ENCODE measurements around the gene MCTP1. TPM values are rescaled to one million over a fixed set of nuclear protein-coding genes. Genes with fewer than 3 reads are reported as not detected.

Gene MCTP1
- total and polyA plus RNA-seq, 10 of the 15 experiments (the other 5 are each of a cell fraction or from before 2014, with no cell fraction given) = 12.6 to 45.9 (median 18.8) TPM

DNA sequence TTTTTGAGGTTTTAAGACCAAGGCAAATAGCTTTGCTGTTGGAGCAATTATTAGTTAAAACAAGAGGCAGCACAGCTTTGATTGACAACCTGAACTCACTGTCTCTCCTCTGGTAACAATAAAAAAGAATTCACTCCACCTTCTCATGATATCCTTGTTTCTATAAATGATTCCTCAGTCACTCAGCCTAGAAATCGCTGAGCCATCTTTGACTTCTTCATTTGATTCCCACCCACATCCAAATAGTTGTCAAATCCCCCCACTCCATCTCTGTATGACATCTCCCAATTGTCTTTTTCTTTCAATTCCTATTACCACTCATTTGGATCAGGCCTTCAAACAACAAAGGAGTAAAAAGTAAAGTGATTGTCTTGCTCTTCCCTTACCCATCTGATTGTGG is 266.4 kb downstream of the MCTP1 start:
- SMC1A ChIA-PET (ENCODE audit: uncharacterized antibody, unreplicated experiment) = interaction anchor here (1.6 kb wide), 1 partner anchor 63 kb away, joined by 6 read pairs; no protein-coding TSS in a partner anchor
- WGBS (ENCODE audit: insufficient coverage, insufficient replicate concordance, low lambda C conversion rate, missing lambda C conversion rate) = 36% methylated on average over 1 of the region's 1 CpG
- in situ Hi-C loops (cut with MboI) = no loop called here

DNA sequence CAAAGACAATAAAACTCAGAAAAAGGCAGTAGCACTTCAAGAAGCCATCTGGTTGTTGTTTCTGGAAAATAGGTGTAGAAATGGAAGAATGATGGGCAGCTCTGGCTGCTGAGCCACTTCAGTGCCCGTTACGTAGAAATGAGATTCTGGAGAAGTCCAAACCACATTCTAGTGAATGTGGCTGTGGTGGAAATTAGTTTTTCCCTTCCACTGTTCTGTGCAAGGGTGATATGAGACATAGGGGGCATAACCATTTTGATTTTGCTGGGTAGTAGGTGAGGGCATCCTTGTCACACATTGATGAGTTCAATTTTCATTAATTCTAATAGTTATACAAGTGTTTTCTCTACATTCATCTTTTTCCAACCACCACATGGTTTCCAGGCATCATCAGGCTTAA is 275.1 kb downstream of the MCTP1 start:
- no peak for ATAC-seq
- no peak for TF ChIP-seq FOXK2 (IDR thresholded peaks at IDR 0.05)
- TF ChIP-seq, protein P1, sequence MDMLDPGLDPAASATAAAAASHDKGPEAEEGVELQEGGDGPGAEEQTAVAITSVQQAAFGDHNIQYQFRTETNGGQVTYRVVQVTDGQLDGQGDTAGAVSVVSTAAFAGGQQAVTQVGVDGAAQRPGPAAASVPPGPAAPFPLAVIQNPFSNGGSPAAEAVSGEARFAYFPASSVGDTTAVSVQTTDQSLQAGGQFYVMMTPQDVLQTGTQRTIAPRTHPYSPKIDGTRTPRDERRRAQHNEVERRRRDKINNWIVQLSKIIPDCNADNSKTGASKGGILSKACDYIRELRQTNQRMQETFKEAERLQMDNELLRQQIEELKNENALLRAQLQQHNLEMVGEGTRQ (IDR thresholded peaks at IDR 0.05; ENCODE audit: borderline replicate concordance, low read depth, low read length) = no peak
- TF ChIP-seq ZSCAN29 (IDR thresholded peaks at IDR 0.05) = no peak
- TF ChIP-seq NR2F1 (conservative IDR thresholded peaks at IDR 0.05) = no peak
- TF ChIP-seq, protein P2, sequence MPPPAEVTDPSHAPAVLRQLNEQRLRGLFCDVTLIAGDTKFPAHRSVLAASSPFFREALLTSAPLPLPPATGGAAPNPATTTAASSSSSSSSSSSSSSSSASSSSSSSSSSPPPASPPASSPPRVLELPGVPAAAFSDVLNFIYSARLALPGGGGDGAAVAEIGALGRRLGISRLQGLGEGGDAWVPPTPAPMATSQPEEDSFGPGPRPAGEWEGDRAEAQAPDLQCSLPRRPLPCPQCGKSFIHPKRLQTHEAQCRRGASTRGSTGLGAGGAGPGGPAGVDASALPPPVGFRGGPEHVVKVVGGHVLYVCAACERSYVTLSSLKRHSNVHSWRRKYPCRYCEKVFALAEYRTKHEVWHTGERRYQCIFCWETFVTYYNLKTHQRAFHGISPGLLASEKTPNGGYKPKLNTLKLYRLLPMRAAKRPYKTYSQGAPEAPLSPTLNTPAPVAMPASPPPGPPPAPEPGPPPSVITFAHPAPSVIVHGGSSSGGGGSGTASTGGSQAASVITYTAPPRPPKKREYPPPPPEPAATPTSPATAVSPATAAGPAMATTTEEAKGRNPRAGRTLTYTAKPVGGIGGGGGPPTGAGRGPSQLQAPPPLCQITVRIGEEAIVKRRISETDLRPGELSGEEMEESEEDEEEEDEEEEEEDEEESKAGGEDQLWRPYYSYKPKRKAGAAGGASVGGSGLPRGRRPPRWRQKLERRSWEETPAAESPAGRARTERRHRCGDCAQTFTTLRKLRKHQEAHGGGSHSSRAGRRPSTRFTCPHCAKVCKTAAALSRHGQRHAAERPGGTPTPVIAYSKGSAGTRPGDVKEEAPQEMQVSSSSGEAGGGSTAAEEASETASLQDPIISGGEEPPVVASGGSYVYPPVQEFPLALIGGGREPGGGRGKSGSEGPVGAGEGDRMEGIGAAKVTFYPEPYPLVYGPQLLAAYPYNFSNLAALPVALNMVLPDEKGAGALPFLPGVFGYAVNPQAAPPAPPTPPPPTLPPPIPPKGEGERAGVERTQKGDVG (CRISPR knock-in tag; IDR thresholded peaks at IDR 0.05) = no peak
- TF ChIP-seq SRF (IDR thresholded peaks at IDR 0.05; ENCODE audit: low read depth in 2 of 2, low read length in 2 of 2) = no peak

More for the DNA sequence above, 266.4 kb downstream of the MCTP1 start:
- H3K27ac ChIP-seq (ENCODE audit: control insufficient read depth, insufficient read depth) = no peak overlapping the region
- BruUV-seq (replicated peaks) = no TSS peak
- intact Hi-C loops (cut with micrococcal nuclease; ENCODE audit: unreplicated experiment) = no loop called here
- H3K9me3 ChIP-seq (replicated peaks; ENCODE audit: control insufficient read depth, insufficient read depth, low read length) = no peaks in the 10 kb centered on the region
- ChIA-PET RAD21 (ENCODE audit: unreplicated experiment) (no interaction called here), POLR2A (interaction anchor here (0.6 kb wide), 1 partner anchor 62 kb away, joined by 4 read pairs; no protein-coding TSS in a partner anchor), CTCF (interaction anchor here (1.2 to 1.6 kb wide), 3 partner anchors 9 to 69 kb away, joined by 3 to 5 read pairs (median 4); no protein-coding TSS in a partner anchor)
- H3K4me2 ChIP-seq (ENCODE audit: control insufficient read depth, insufficient read depth) = no peak overlapping the region
- no peak overlapping the region for H2AFZ ChIP-seq (ENCODE audit: control insufficient read depth, low read depth, low read length)
- ATAC-seq (no peak), FAIRE-seq (no peak), DNase-seq (ENCODE audit: low read depth, low spot score) (no peak)
- H3K9ac ChIP-seq (ENCODE audit: control insufficient read depth, insufficient read depth, low read length) = no peak overlapping the region
- peaks cover 13% of the 10 kb centered on the region for H3K4me1 ChIP-seq (ENCODE audit: control insufficient read depth, insufficient read depth, low read length)
- peaks cover 0 to 3% of the 10 kb centered on the region in 2 experiments; a peak in 3 of 4 replicates for H3K36me3 ChIP-seq (ENCODE audit: control insufficient read depth in 2 of 2, insufficient read depth in 2 of 2, low read length in 1 of 2)
- H3K79me2 ChIP-seq (ENCODE audit: control insufficient read depth, insufficient read depth, low read length) = peaks cover 7% of the 10 kb centered on the region
- no peak overlapping the region for H3K4me3 ChIP-seq
- TF ChIP-seq, protein P3, sequence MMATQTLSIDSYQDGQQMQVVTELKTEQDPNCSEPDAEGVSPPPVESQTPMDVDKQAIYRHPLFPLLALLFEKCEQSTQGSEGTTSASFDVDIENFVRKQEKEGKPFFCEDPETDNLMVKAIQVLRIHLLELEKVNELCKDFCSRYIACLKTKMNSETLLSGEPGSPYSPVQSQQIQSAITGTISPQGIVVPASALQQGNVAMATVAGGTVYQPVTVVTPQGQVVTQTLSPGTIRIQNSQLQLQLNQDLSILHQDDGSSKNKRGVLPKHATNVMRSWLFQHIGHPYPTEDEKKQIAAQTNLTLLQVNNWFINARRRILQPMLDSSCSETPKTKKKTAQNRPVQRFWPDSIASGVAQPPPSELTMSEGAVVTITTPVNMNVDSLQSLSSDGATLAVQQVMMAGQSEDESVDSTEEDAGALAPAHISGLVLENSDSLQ (IDR thresholded peaks at IDR 0.05) = 0 out of 2 replicates have a peak, but pooled peaks have one; percentile 29
- TF ChIP-seq PML (IDR thresholded peaks at IDR 0.05; ENCODE audit: low read length) = no peak
- no peaks in the 10 kb centered on the region for H3K27me3 ChIP-seq (replicated peaks in 1 of 2; ENCODE audit: control insufficient read depth in 2 of 2, insufficient read depth in 2 of 2, low read length in 1 of 2)
- no peaks in the 10 kb centered on the region for H4K20me1 ChIP-seq (ENCODE audit: control insufficient read depth, insufficient read depth)

More for the DNA sequence above, 275.1 kb downstream of the MCTP1 start:
- no peak overlapping the region for H3K4me3 ChIP-seq
- no peak overlapping the region for H3K9ac ChIP-seq (ENCODE audit: control insufficient read depth, insufficient read depth, low read length)
- RAD21 ChIA-PET (ENCODE audit: unreplicated experiment) = no interaction called here
- 0 out of 2 replicates have a peak, but pooled peaks cover 2% of the 10 kb centered on the region for H3K79me2 ChIP-seq (ENCODE audit: control insufficient read depth, insufficient read depth, low read length)
- FAIRE-seq (no peak), DNase-seq (ENCODE audit: low read depth, low spot score) (no peak)
- in situ Hi-C loops (cut with MboI) = no loop called here
- H3K27ac ChIP-seq (ENCODE audit: control insufficient read depth, insufficient read depth) = no peak overlapping the region
- H3K9me3 ChIP-seq (replicated peaks; ENCODE audit: control insufficient read depth, insufficient read depth, low read length) = peaks cover 12% of the 10 kb centered on the region
- peaks cover 7% of the 10 kb centered on the region; the same call in 1 of the 2 replicates for H3K4me1 ChIP-seq (ENCODE audit: control insufficient read depth, insufficient read depth, low read length)
- no TSS peak for BruUV-seq (replicated peaks)
- CTCF ChIA-PET = interaction anchor here (1.2 kb wide), 1 partner anchor 11 kb away, joined by 4 read pairs; no protein-coding TSS in a partner anchor
- intact Hi-C loops (cut with micrococcal nuclease; ENCODE audit: unreplicated experiment) = no loop called here
- POLR2A ChIA-PET = interaction anchor here (1.1 kb wide), 1 partner anchor 60 kb away, joined by 6 read pairs; no protein-coding TSS in a partner anchor
- H3K27me3 ChIP-seq (replicated peaks in 1 of 2; ENCODE audit: control insufficient read depth in 2 of 2, insufficient read depth in 2 of 2, low read length in 1 of 2) = no peaks in the 10 kb centered on the region
- H2AFZ ChIP-seq (ENCODE audit: control insufficient read depth, low read depth, low read length) = no peak overlapping the region
- peaks cover 0 to under 1% of the 10 kb centered on the region in 2 experiments; a peak in 2 of 4 replicates for H3K36me3 ChIP-seq (ENCODE audit: control insufficient read depth in 2 of 2, insufficient read depth in 2 of 2, low read length in 1 of 2)
- WGBS (ENCODE audit: insufficient coverage, insufficient replicate concordance, low lambda C conversion rate, missing lambda C conversion rate) = 67% methylated on average over 2 of the region's 2 CpGs
- H4K20me1 ChIP-seq (ENCODE audit: control insufficient read depth, insufficient read depth) = no peaks in the 10 kb centered on the region
- SMC1A ChIA-PET (ENCODE audit: uncharacterized antibody, unreplicated experiment) = interaction anchor here (0.7 to 2.2 kb wide), 7 partner anchors 7 to 70 kb away, joined by 3 to 7 read pairs (median 4); no protein-coding TSS in a partner anchor
- no peak overlapping the region for H3K4me2 ChIP-seq (ENCODE audit: control insufficient read depth, insufficient read depth)

Data from GM12878 (cell line).